ENCODE measurements around the gene HECTD2.

DNA sequence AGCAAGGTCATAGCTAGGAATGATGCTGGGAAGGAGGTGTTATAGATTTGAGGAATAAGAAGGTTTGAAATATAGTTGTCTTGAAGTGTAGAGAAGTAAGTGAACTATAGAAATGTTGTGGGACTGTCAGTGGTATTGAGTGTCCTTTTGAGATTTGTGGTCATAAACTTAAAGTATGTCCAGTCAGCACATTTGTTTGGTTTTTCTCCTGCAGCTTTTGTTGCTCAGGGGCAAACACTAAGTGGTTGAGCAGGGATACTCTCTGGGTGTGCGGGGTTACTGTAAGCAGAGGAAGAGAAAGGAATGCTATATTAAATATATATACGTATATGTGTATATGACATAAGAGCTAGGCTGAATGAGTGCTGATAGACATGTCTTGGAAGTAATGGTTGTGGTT is 67.1 kb downstream of the HECTD2 start:
- TF ChIP-seq, protein P1, sequence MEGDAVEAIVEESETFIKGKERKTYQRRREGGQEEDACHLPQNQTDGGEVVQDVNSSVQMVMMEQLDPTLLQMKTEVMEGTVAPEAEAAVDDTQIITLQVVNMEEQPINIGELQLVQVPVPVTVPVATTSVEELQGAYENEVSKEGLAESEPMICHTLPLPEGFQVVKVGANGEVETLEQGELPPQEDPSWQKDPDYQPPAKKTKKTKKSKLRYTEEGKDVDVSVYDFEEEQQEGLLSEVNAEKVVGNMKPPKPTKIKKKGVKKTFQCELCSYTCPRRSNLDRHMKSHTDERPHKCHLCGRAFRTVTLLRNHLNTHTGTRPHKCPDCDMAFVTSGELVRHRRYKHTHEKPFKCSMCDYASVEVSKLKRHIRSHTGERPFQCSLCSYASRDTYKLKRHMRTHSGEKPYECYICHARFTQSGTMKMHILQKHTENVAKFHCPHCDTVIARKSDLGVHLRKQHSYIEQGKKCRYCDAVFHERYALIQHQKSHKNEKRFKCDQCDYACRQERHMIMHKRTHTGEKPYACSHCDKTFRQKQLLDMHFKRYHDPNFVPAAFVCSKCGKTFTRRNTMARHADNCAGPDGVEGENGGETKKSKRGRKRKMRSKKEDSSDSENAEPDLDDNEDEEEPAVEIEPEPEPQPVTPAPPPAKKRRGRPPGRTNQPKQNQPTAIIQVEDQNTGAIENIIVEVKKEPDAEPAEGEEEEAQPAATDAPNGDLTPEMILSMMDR (conservative IDR thresholded peaks at IDR 0.05) = no peak
- TF ChIP-seq ZFX (IDR thresholded peaks at IDR 0.05) = no peak
